ENCODE measurements around the gene ABHD13.

The ABHD13 gene

DNA sequence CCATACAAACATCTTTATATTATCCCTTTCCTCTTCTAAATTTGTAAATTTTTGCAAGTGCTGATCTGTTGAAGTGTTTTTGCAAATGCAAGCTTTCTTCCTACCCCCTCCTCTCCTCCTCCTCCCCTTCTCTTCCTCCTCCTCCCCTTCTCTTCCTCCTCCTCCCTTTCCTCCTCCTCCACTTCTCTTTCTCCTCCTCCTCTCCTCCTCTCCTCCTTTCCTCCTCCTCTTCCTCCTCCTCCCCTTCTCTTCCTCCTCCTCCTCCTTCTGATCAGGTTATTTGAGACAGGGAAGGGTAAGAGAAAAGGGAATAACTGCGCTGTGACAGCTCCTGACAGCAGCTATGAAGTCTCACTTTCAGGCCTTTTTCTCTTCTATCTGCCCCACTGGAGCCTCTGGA is 60.3 kb downstream of the ABHD13 start:
- TF ChIP-seq CEBPB (IDR thresholded peaks at IDR 0.05) (no peak), TAF1 (IDR thresholded peaks at IDR 0.05; ENCODE audit: low read depth) (no peak), ZBTB7A (IDR thresholded peaks at IDR 0.05; ENCODE audit: low read depth) (no peak), NFIC (IDR thresholded peaks at IDR 0.05) (no peak), TEAD4 (IDR thresholded peaks at IDR 0.05) (no peak), CREB1 (IDR thresholded peaks at IDR 0.05; ENCODE audit: low read depth) (no peak), YY1 (IDR thresholded peaks at IDR 0.05; ENCODE audit: low read depth) (no peak), EP300 (IDR thresholded peaks at IDR 0.05; ENCODE audit: borderline replicate concordance) (no peak), EGR1 (IDR thresholded peaks at IDR 0.05) (no peak), TCF12 (IDR thresholded peaks at IDR 0.05; ENCODE audit: low read depth) (no peak), FOXM1 (IDR thresholded peaks at IDR 0.05; ENCODE audit: borderline replicate concordance, low read depth) (no peak), RAD21 (IDR thresholded peaks at IDR 0.05; ENCODE audit: low read depth) (no peak), MAX (IDR thresholded peaks at IDR 0.05) (no peak)
- TF ChIP-seq, protein P1, sequence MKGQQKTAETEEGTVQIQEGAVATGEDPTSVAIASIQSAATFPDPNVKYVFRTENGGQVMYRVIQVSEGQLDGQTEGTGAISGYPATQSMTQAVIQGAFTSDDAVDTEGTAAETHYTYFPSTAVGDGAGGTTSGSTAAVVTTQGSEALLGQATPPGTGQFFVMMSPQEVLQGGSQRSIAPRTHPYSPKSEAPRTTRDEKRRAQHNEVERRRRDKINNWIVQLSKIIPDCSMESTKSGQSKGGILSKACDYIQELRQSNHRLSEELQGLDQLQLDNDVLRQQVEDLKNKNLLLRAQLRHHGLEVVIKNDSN (IDR thresholded peaks at IDR 0.05) = no peak
- TF ChIP-seq, protein P2, sequence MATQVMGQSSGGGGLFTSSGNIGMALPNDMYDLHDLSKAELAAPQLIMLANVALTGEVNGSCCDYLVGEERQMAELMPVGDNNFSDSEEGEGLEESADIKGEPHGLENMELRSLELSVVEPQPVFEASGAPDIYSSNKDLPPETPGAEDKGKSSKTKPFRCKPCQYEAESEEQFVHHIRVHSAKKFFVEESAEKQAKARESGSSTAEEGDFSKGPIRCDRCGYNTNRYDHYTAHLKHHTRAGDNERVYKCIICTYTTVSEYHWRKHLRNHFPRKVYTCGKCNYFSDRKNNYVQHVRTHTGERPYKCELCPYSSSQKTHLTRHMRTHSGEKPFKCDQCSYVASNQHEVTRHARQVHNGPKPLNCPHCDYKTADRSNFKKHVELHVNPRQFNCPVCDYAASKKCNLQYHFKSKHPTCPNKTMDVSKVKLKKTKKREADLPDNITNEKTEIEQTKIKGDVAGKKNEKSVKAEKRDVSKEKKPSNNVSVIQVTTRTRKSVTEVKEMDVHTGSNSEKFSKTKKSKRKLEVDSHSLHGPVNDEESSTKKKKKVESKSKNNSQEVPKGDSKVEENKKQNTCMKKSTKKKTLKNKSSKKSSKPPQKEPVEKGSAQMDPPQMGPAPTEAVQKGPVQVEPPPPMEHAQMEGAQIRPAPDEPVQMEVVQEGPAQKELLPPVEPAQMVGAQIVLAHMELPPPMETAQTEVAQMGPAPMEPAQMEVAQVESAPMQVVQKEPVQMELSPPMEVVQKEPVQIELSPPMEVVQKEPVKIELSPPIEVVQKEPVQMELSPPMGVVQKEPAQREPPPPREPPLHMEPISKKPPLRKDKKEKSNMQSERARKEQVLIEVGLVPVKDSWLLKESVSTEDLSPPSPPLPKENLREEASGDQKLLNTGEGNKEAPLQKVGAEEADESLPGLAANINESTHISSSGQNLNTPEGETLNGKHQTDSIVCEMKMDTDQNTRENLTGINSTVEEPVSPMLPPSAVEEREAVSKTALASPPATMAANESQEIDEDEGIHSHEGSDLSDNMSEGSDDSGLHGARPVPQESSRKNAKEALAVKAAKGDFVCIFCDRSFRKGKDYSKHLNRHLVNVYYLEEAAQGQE (IDR thresholded peaks at IDR 0.05; ENCODE audit: low read depth) = no peak

GRCh38 chr13:108281901-108282300 is 63.7 kb downstream of the ABHD13 start:
- TF ChIP-seq RAD21 (IDR thresholded peaks at IDR 0.05; ENCODE audit: low read depth) = no peak
- TF ChIP-seq, protein P2 (IDR thresholded peaks at IDR 0.05; ENCODE audit: low read depth) = no peak
- TF ChIP-seq TAF1 (IDR thresholded peaks at IDR 0.05; ENCODE audit: low read depth) = no peak
- no peak for TF ChIP-seq MAX (IDR thresholded peaks at IDR 0.05)
- TF ChIP-seq NFIC (IDR thresholded peaks at IDR 0.05) = no peak
- TF ChIP-seq YY1 (IDR thresholded peaks at IDR 0.05; ENCODE audit: low read depth) = no peak
- no peak for TF ChIP-seq EGR1 (IDR thresholded peaks at IDR 0.05)
- TF ChIP-seq TEAD4 (IDR thresholded peaks at IDR 0.05) = no peak
- TF ChIP-seq FOXM1 (IDR thresholded peaks at IDR 0.05; ENCODE audit: borderline replicate concordance, low read depth) = no peak
- no peak for TF ChIP-seq CEBPB (IDR thresholded peaks at IDR 0.05)
- TF ChIP-seq ZBTB7A (IDR thresholded peaks at IDR 0.05; ENCODE audit: low read depth) = no peak
- TF ChIP-seq EP300 (IDR thresholded peaks at IDR 0.05; ENCODE audit: borderline replicate concordance) = no peak
- no peak for TF ChIP-seq TCF12 (IDR thresholded peaks at IDR 0.05; ENCODE audit: low read depth)
- TF ChIP-seq, protein P1 (IDR thresholded peaks at IDR 0.05) = no peak
- no peak for TF ChIP-seq CREB1 (IDR thresholded peaks at IDR 0.05; ENCODE audit: low read depth)

DNA sequence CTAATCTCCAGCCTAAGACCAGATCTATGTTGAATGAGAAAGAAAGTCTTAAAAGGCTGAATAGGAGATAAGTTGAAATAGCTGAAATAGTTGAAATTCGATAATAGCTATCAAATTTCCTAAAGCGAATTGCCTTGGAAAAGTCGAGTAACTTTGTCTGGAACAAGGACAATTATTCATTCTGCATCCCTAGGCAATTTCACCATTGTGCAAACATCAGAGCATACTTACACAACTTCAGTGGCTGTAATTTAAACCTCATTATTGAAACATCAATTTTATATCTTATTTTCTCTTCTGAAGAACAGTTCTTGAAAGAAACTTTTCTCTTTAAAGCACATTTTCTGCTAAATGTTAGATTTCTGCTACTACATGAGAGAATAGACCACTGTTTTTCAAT is 64.9 kb downstream of the ABHD13 start:
- TF ChIP-seq, protein P2 (IDR thresholded peaks at IDR 0.05; ENCODE audit: low read depth) = no peak
- 0 out of 2 replicates have a peak, but pooled peaks have one; percentile 15 for TF ChIP-seq CEBPB (IDR thresholded peaks at IDR 0.05)
- TF ChIP-seq TAF1 (IDR thresholded peaks at IDR 0.05; ENCODE audit: low read depth) = no peak
